ENCODE measurements around the gene IMPACT.

IMPACT gene

DNA sequence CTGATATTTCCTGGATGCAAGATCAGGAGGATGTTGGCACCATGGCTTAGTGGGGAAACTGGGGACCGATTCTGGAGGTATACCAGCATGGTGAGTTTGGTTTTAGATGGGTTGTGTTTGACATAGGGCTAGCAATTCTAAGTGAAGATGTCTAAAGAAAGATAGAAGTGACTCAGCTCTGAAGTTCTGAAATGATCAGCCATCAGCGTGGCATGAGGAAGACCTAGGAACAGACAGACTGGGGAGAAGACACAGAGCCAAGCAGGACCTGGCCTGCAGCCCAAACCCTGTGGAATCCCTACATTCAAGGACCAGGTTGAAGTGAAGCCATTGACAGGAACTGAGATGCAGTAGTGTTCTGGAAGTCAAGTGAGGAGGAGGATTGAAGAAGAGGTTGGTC is 73.7 kb downstream of the IMPACT start:
- no peak overlapping the region for H3K27ac ChIP-seq
- TF ChIP-seq, protein P1, sequence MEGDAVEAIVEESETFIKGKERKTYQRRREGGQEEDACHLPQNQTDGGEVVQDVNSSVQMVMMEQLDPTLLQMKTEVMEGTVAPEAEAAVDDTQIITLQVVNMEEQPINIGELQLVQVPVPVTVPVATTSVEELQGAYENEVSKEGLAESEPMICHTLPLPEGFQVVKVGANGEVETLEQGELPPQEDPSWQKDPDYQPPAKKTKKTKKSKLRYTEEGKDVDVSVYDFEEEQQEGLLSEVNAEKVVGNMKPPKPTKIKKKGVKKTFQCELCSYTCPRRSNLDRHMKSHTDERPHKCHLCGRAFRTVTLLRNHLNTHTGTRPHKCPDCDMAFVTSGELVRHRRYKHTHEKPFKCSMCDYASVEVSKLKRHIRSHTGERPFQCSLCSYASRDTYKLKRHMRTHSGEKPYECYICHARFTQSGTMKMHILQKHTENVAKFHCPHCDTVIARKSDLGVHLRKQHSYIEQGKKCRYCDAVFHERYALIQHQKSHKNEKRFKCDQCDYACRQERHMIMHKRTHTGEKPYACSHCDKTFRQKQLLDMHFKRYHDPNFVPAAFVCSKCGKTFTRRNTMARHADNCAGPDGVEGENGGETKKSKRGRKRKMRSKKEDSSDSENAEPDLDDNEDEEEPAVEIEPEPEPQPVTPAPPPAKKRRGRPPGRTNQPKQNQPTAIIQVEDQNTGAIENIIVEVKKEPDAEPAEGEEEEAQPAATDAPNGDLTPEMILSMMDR (IDR thresholded peaks at IDR 0.05): no peak
- no peak for TF ChIP-seq ZFX (IDR thresholded peaks at IDR 0.05; ENCODE audit: borderline replicate concordance)

DNA sequence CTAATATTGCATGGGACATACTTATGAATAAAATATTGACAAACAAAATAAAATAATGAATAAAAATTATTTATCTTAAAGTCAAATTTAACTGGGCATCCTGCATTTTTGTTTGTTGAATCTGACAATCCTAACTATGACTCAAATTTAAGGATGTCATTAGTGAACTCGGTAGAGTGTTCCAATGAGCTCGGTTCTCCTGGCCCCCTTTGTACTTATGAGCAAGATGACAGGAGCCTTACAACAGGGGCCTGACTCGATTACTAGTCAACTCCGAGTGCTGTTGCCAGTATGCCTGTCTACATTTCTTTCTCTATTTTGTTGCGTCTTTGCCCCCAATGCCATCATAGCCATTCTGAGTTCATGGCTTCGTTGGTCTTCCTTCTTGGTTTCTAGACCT is 74.3 kb downstream of the IMPACT start:
- no peak overlapping the region for H3K27ac ChIP-seq
- TF ChIP-seq, protein P1 (IDR thresholded peaks at IDR 0.05): no peak
- no peak for TF ChIP-seq ZFX (IDR thresholded peaks at IDR 0.05; ENCODE audit: borderline replicate concordance)

DNA sequence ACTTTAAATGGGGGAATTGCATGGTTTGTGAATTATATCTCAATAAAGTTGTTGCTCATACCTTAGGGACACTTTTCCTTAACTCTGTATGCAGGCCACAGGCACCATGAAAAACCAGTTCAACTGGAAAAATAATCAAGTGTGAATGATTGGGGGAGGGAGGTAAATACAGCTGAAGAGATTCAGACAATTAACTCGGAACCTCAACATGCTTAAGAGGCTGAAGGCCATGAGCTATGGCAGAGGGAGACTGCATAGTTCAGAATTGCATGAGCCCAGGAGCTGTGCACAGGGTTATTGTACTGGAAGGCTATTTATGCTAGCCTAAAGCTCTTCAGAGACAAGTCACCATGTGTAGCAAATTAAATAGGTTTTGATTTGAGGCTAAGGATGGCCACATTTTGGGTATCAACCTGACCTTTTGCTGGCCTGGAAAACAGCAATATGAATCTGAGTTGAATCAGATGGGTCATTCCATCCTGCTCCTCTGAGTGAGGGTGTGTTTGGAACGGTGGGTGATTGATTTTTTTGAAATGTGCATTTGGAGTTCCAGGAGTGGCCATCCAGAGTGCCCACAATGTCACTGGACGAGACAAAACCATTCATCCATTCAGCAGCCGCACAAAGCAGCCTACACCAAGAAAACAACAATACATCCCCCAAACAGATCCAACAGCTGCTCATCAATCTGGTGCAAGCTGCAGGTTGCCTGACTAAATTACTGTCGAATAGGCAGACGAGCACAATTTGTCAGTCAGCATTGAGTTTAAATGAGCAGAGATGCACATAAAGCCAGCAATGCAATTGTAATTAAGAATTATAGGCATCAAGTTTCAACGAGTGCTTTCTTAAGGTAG is 76.4 kb downstream of the IMPACT start:
- no peak overlapping the region for H3K27ac ChIP-seq
- no peak for TF ChIP-seq ZFX (IDR thresholded peaks at IDR 0.05; ENCODE audit: borderline replicate concordance)
- TF ChIP-seq, protein P1 (IDR thresholded peaks at IDR 0.05): no peak

Data from 22Rv1 (cell line).